ENCODE data around the gene OR2S2. TPM values are rescaled to one million over a fixed set of nuclear protein-coding genes. Genes with fewer than 3 reads are reported as not detected.

The OR2S2 gene
- total RNA-seq, 1 experiment from 2014 or later: not detected

- Histone ChIP-seq H3K9me3 (replicated peaks) (peaks cover 6% of the 10 kb centered on the region; the same call in 1 of the 2 replicates), H3K4me1 (no peaks in the 10 kb centered on the region), H3K27ac (no peak overlapping the region), H3K36me3 (no peaks in the 10 kb centered on the region), H3K27me3 (no peaks in the 10 kb centered on the region), H3K4me3 (no peak overlapping the region)
- DNase-seq: no peak
These were observed 20.8 kb upstream of the OR2S2 start for GRCh38 chr9:35978792-35979191.

DNA sequence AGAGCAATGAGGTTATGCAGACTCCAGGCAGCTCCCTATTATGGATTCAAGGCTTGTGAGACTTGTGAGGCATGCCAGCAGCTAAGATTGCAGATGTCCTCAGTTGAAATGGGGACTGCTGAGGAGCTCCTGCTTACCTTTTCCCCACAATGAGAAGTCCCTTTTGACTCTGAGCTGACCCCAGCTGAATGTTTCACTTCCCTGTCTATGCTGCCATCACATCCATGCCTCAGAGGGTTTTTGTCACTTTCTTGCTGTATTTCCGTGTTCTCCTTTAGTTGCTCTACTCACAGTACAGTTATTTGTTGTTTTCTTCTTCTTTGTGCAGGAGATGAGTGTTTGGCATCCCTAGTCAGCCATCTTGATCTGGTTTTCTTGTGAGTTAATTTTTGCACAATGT lies 18.8 kb upstream of the OR2S2 start:
- H3K27me3 ChIP-seq: no peaks in the 10 kb centered on the region

GRCh38 chr9:35974800-35975199 lies 16.8 kb upstream of the OR2S2 start:
- no peaks in the 10 kb centered on the region for H3K27me3 ChIP-seq
- H3K4me1 ChIP-seq: no peaks in the 10 kb centered on the region
- no peaks in the 10 kb centered on the region for H3K36me3 ChIP-seq
- no peak for DNase-seq
- no peak overlapping the region for H3K4me3 ChIP-seq
- H3K27ac ChIP-seq: no peak overlapping the region
- peaks cover 6% of the 10 kb centered on the region; the same call in 1 of the 2 replicates for H3K9me3 ChIP-seq (replicated peaks)

More for the DNA sequence above, 18.8 kb upstream of the OR2S2 start:
- no peaks in the 10 kb centered on the region for H3K36me3 ChIP-seq
- no peak overlapping the region for H3K4me3 ChIP-seq
- DNase-seq: no peak
- H3K27ac ChIP-seq: no peak overlapping the region
- H3K4me1 ChIP-seq: no peaks in the 10 kb centered on the region
- peaks cover 6% of the 10 kb centered on the region; the same call in 1 of the 2 replicates for H3K9me3 ChIP-seq (replicated peaks)

GRCh38 chr9:35972093-35972492 lies 14.1 kb upstream of the OR2S2 start:
- Histone ChIP-seq H3K4me3 (no peak overlapping the region), H3K4me1 (no peaks in the 10 kb centered on the region), H3K9me3 (replicated peaks) (peaks cover 6% of the 10 kb centered on the region; the same call in 1 of the 2 replicates), H3K27ac (no peak overlapping the region), H3K27me3 (no peaks in the 10 kb centered on the region), H3K36me3 (no peaks in the 10 kb centered on the region)
- no peak for DNase-seq

DNA sequence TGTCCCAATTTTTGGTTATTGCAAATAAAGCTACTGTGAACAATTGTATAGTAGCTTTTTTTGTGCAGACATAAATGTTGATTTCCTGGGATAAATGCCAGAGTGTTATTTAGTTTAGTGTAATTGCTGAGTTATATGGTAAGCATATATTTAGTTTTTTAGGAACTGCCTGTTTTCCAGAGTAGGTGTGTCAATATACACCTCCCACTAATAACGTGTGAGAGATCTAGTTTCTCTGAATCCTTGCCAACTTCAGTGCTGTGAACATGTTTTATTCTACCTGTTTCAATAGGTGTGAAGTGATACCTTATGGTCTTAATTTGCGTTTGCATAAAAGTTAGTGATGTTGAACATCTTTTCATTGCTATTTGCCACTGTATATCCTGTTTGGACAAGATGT lies 9.1 kb upstream of the OR2S2 start:
- DNase-seq: no peak
- no peaks in the 10 kb centered on the region for H3K27me3 ChIP-seq
- peaks cover 3% of the 10 kb centered on the region; the same call in 1 of the 2 replicates for H3K4me1 ChIP-seq
- no peaks in the 10 kb centered on the region for H3K9me3 ChIP-seq (replicated peaks)
- H3K36me3 ChIP-seq: no peaks in the 10 kb centered on the region
- H3K4me3 ChIP-seq: no peak overlapping the region
- H3K27ac ChIP-seq: no peak overlapping the region

DNA sequence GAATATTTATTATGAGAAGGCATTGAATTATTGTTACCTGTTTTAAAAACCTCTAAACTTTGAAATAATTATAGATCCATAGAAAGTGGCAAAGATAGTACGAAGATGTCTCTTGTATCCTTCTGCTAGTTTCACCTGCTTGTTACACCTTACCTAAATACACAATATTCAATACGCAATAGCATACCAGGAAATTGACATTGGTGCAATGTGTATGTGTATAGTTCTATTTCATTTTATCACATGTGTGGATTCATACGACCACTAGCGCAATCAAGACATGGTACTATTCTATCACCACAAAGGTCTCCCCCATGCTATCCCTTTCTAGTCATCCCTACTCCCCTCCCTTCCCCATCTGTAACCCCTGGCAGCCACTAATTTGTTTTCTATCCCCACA lies 8.5 kb upstream of the OR2S2 start:
- no peaks in the 10 kb centered on the region for H3K9me3 ChIP-seq (replicated peaks)
- H3K27ac ChIP-seq: no peak overlapping the region
- no peak for DNase-seq
- no peak overlapping the region for H3K4me3 ChIP-seq
- no peaks in the 10 kb centered on the region for H3K36me3 ChIP-seq
- H3K27me3 ChIP-seq: no peaks in the 10 kb centered on the region
- H3K4me1 ChIP-seq: peaks cover 3% of the 10 kb centered on the region; the same call in 1 of the 2 replicates

- no peaks in the 10 kb centered on the region for H3K36me3 ChIP-seq
- H3K4me3 ChIP-seq: no peak overlapping the region
- DNase-seq: no peak
- no peaks in the 10 kb centered on the region for H3K9me3 ChIP-seq (replicated peaks)
- H3K4me1 ChIP-seq: peaks cover 3% of the 10 kb centered on the region; the same call in 1 of the 2 replicates
- no peak overlapping the region for H3K27ac ChIP-seq
- H3K27me3 ChIP-seq: no peaks in the 10 kb centered on the region
These were observed 7.1 kb upstream of the OR2S2 start for GRCh38 chr9:35965011-35965410.

DNA sequence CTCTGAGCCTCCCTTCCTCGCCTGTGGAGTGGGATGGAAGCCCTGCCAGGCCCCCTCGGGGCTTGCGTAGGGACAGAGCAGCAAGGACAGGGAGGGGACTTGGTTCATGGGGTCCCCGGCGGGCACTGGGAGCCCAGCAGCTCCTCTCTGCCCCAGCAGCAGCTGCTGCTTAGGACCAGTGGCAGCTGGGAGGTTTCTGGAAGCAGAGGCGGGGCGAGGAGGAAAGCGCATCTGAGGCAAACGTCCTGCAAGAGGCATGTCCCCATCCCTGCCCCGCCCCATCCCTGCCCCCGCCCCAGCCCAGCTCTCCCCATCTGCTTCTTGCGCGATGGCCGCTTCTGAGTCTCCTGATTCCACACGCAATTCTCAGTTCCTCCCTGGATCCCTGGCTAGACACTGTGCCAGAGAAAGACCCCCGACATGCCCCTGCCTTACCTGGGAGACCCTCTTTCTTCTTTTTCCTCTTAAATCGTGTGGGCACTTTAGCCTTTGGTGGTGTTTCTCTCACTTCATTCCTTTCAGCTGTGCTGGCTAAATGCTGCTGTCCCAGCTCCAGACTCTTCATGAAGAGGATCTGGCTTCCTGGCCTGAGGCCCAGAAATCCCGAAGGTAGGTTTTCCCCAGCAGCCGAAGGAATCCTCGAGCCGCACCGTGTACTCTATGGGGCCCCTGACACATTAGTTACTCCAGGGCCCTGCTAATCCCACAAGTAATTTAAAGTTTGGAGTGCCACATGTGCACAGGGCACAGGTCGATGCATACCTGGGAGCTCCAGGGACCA lies 4.4 kb upstream of the OR2S2 start:
- Histone ChIP-seq H3K27ac (no peak overlapping the region), H3K27me3 (no peaks in the 10 kb centered on the region), H3K4me1 (peaks cover 3% of the 10 kb centered on the region; the same call in 1 of the 2 replicates), H3K4me3 (peak overlapping the region; percentile 55), H3K9me3 (replicated peaks) (no peaks in the 10 kb centered on the region), H3K36me3 (no peaks in the 10 kb centered on the region)
- peak; percentile 84 to 85 for DNase-seq

GRCh38 chr9:35960039-35960655 lies 2.2 kb upstream of the OR2S2 start:
- no peak overlapping the region for H3K27ac ChIP-seq
- no peak for DNase-seq
- H3K4me3 ChIP-seq: no peak overlapping the region
- H3K9me3 ChIP-seq (replicated peaks): no peaks in the 10 kb centered on the region
- no peaks in the 10 kb centered on the region for H3K36me3 ChIP-seq
- peaks cover 5% of the 10 kb centered on the region; the same call in 1 of the 2 replicates for H3K27me3 ChIP-seq
- H3K4me1 ChIP-seq: peaks cover 3% of the 10 kb centered on the region; the same call in 1 of the 2 replicates

GRCh38 chr9:35956651-35957050 lies 1.3 kb downstream of the OR2S2 start:
- H3K27ac ChIP-seq: no peak overlapping the region
- H3K27me3 ChIP-seq: peaks cover 5% of the 10 kb centered on the region; the same call in 1 of the 2 replicates
- no peak for DNase-seq
- 0 out of 2 replicates have a peak, but pooled peaks cover 8% of the 10 kb centered on the region for H3K4me1 ChIP-seq
- H3K36me3 ChIP-seq: no peaks in the 10 kb centered on the region
- H3K4me3 ChIP-seq: no peak overlapping the region
- H3K9me3 ChIP-seq (replicated peaks): no peaks in the 10 kb centered on the region

GRCh38 chr9:35954942-35955546 lies 2.9 kb downstream of the OR2S2 start:
- no peaks in the 10 kb centered on the region for H3K36me3 ChIP-seq
- peaks cover 5% of the 10 kb centered on the region; the same call in 1 of the 2 replicates for H3K27me3 ChIP-seq
- H3K4me1 ChIP-seq: 0 out of 2 replicates have a peak, but pooled peaks cover 8% of the 10 kb centered on the region
- no peak overlapping the region for H3K27ac ChIP-seq
- no peak overlapping the region for H3K4me3 ChIP-seq
- H3K9me3 ChIP-seq (replicated peaks): no peaks in the 10 kb centered on the region
- peak; percentile 58 to 78 for DNase-seq

DNA sequence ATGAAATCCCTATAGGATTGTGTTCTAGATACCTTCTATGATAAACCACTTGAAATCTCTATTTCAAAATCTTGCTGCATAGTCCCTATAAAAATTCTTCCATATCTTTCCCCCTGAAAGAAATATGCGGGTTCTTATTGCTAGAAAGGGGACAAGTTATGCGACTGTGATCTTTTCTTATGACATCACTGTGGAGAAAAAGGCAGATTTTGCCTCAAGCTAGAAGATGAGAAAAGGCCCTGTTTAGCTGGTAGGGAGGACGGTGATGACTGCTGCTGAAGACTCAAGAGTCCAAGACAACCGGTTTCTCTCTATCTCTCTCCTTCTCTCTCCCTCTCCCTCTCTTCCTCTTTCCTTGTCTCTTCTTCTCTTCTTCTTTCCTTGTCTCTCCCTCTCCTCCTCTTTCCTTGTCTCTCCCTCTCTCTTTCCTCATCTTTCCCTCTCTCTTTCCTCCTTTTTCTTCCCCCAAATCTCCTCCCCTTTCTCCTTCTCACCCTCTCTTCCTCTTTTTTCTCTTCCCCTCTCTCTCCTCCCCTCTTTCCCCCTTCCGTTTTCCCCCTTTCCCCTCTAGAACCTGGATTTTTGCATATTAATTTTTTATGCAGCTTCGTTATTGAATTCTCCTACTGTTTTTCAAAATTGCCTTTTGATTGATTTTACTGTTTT lies 5.3 kb downstream of the OR2S2 start:
- no peaks in the 10 kb centered on the region for H3K9me3 ChIP-seq (replicated peaks)
- H3K36me3 ChIP-seq: no peaks in the 10 kb centered on the region
- H3K4me3 ChIP-seq: no peak overlapping the region
- 0 out of 2 replicates have a peak, but pooled peaks cover 8% of the 10 kb centered on the region for H3K4me1 ChIP-seq
- DNase-seq: peak in 1 of 2 experiments; percentile 4
- no peak overlapping the region for H3K27ac ChIP-seq
- H3K27me3 ChIP-seq: peaks cover 5% of the 10 kb centered on the region; the same call in 1 of the 2 replicates

- DNase-seq: no peak
- 0 out of 2 replicates have a peak, but pooled peaks cover 8% of the 10 kb centered on the region for H3K4me1 ChIP-seq
- peaks cover 4% of the 10 kb centered on the region; the same call in 1 of the 2 replicates for H3K27me3 ChIP-seq
- H3K4me3 ChIP-seq: no peak overlapping the region
- H3K9me3 ChIP-seq (replicated peaks): no peaks in the 10 kb centered on the region
- H3K36me3 ChIP-seq: no peaks in the 10 kb centered on the region
- no peak overlapping the region for H3K27ac ChIP-seq
These were observed 6.2 kb downstream of the OR2S2 start for GRCh38 chr9:35951736-35952135.

DNA sequence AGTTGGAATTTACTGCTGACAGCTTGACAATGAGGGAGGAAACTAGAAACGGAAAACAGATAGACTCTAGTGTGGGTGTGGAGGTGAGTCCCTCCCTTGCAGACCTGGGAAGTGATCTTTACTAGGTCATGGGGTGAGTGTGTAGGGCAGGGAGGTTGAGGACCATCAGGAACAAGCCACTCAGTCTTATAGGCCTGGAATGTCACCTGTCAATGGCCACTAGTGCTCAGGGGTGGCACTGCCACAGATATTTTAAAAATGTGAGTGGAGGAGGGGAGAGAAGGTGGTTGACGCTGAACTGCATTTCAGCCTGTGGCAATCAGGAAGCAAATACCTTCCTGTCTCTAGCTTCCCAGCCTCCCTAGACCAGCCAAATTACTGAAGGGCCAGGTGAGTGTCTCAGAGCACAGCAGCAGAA lies 9.0 kb downstream of the OR2S2 start:
- 0 out of 2 replicates have a peak, but pooled peaks cover 12% of the 10 kb centered on the region for H3K4me1 ChIP-seq
- no peak overlapping the region for H3K27ac ChIP-seq
- DNase-seq: no peak
- no peaks in the 10 kb centered on the region for H3K9me3 ChIP-seq (replicated peaks)
- H3K27me3 ChIP-seq: no peaks in the 10 kb centered on the region
- no peaks in the 10 kb centered on the region for H3K36me3 ChIP-seq
- H3K4me3 ChIP-seq: no peak overlapping the region
